A549 (cell line): ENCODE measurements around the gene IGF1. TPM values are rescaled to one million over a fixed set of nuclear protein-coding genes. Genes with fewer than 3 reads are reported as not detected.

Experiments used
- ATAC-seq, 2 experiments: fragments of 200-7000 bp in 1 of 2; fragments of >200 bp in 1 of 2; cut with Nextera tagmentation in 1 of 2; cut with Tn5 transposase in 1 of 2; 3 replicates each; pipeline versions ENCODE4 v1.8.0 to v1.9.1; 2018 to 2020; ENCODE audit warnings: mild to moderate bottlenecking in 1 of 2, moderate library complexity in 1 of 2
- CTCF ChIA-PET: fragments of 300-600 bp; sonication (Branson Sonifier 250); formaldehyde crosslinking; extraction: SDS; loops from one replicate; lab custom pipeline; 2021; ENCODE audit warnings: antibody characterized with exemption, inconsistent platforms; lab: Yijun Ruan, JAX
- POLR2A ChIA-PET: fragments of 350-600 bp; formaldehyde crosslinking; extraction: SDS; loops from one replicate; lab custom pipeline; 2021; ENCODE audit warnings: antibody characterized with exemption, inconsistent platforms; lab: Yijun Ruan, JAX
- DNase-seq, 2 experiments: peaks; one replicate each; pipeline versions ENCODE4 v3.0.0 to v3.0.0-alpha.2; 2011 to 2016; ENCODE audit warnings: low read depth in 1 of 2, low spot score in 1 of 2
- FAIRE-seq: peaks from 2 replicates; lab custom pipeline; 2011; peaks lifted over from hg19 to GRCh38; lab: Jason Lieb, UNC
- H3K27ac ChIP-seq, 2 experiments: fragments of >200 bp; sonication (Bioruptor Twin); formaldehyde crosslinking; 3 replicates each; pipeline ENCODE4 v1.5.1; 2016 to 2017
- H3K4me1 ChIP-seq: fragments of >200 bp; sonication (Bioruptor Twin); formaldehyde crosslinking; 3 replicates; pipeline ENCODE4 v1.6.1; 2016
- H3K4me2 ChIP-seq: fragments of >200 bp; sonication (Bioruptor Twin); formaldehyde crosslinking; 3 replicates; pipeline ENCODE4 v1.6.1; 2016
- H3K4me3 ChIP-seq: fragments of >200 bp; sonication (Bioruptor Twin); formaldehyde crosslinking; 3 replicates; pipeline ENCODE4 v1.5.1; 2016
- H3K9me3 ChIP-seq: fragments of >200 bp; sonication (Bioruptor Twin); formaldehyde crosslinking; 3 replicates; pipeline ENCODE4 v1.6.1; 2016
- ATOH8 ChIP-seq: fragments of 250-450 bp; sonication (Bioruptor Pico); IDR thresholded peaks from 2 replicates; pipeline ENCODE4 v1.5.0; 2020; ENCODE audit warnings: low read depth, mild to moderate bottlenecking, moderate library complexity
- CBX2 ChIP-seq: fragments of 200-600 bp; sonication (generic); IDR thresholded peaks from 2 replicates; pipeline ENCODE4 v1.6.1; 2016; ENCODE audit warnings: low read depth, mild to moderate bottlenecking, borderline replicate concordance
- ELK1 ChIP-seq: fragments of 150-350 bp; IDR thresholded peaks from 2 replicates; pipeline ENCODE4 v1.6.1; 2014; ENCODE audit warnings: low read depth, mild to moderate bottlenecking, low read length
- EP300 ChIP-seq, 2 experiments: fragments of >200 bp; sonication (Bioruptor Twin); formaldehyde crosslinking; IDR thresholded peaks; 2 replicates in 1 of 2; 3 replicates in 1 of 2; pipeline ENCODE4 v1.6.1; 2016 to 2017
- ESRRA ChIP-seq: fragments of 150-350 bp; IDR thresholded peaks from 2 replicates; pipeline ENCODE4 v1.6.1; 2014; ENCODE audit warnings: mild to moderate bottlenecking, low read length, borderline replicate concordance
- FOSL2 ChIP-seq, 2 experiments: fragments of 450-650 bp in 1 of 2; fragments of >200 bp in 1 of 2; sonication (Bioruptor Twin) in 1 of 2; formaldehyde crosslinking; IDR thresholded peaks; 2 replicates each; pipeline versions ENCODE4 v1.5.0 to v1.6.1; 2016 to 2020; ENCODE audit warnings: mild to moderate bottlenecking in 1 of 2, moderate library complexity in 1 of 2
- GATA3 ChIP-seq: IDR thresholded peaks from 2 replicates; pipeline ENCODE4 v1.6.1; 2012; ENCODE audit warnings: borderline replicate concordance
- HOXB13 ChIP-seq: fragments of 250-450 bp; sonication (Bioruptor Pico); IDR thresholded peaks from 2 replicates; pipeline ENCODE4 v1.5.0; 2020; ENCODE audit warnings: low read depth, mild to moderate bottlenecking, moderate library complexity
- MAFK ChIP-seq: fragments of 450-650 bp; IDR thresholded peaks from 2 replicates; pipeline ENCODE4 v1.6.1; 2014; ENCODE audit not compliant: partially characterized antibody
- MYC ChIP-seq: IDR thresholded peaks from 2 replicates; pipeline ENCODE4 v1.6.1; 2012; ENCODE audit warnings: mild to moderate bottlenecking, inconsistent platforms, low read length, improper control_type of control experiment, borderline replicate concordance
- NR3C1 ChIP-seq: fragments of >200 bp; sonication (Bioruptor Twin); formaldehyde crosslinking; IDR thresholded peaks from 3 replicates; pipeline ENCODE4 v1.6.1; 2017
- PBX3 ChIP-seq: IDR thresholded peaks from 2 replicates; pipeline ENCODE4 v1.6.1; 2012
- POLR2A ChIP-seq: IDR thresholded peaks from 2 replicates; pipeline ENCODE4 v1.6.1; 2012; ENCODE audit warnings: mild to moderate bottlenecking, low read length
- RAD21 ChIP-seq, 2 experiments: fragments of >200 bp in 1 of 2; sonication (Bioruptor Twin) in 1 of 2; formaldehyde crosslinking in 1 of 2; IDR thresholded peaks in 1 of 2; conservative IDR thresholded peaks in 1 of 2; 2 replicates in 1 of 2; 3 replicates in 1 of 2; pipeline ENCODE4 v1.6.1; 2012 to 2018; ENCODE audit warnings: inconsistent platforms in 1 of 2
- RFX5 ChIP-seq: fragments of 450-650 bp; IDR thresholded peaks from 2 replicates; pipeline ENCODE4 v1.7.1; 2014; ENCODE audit warnings: antibody characterized with exemption, mild to moderate bottlenecking, moderate library complexity
- SMC3 ChIP-seq: fragments of >200 bp; sonication (Bioruptor Twin); formaldehyde crosslinking; IDR thresholded peaks from 3 replicates; pipeline ENCODE4 v1.6.1; 2018; ENCODE audit warnings: inconsistent platforms
- TFCP2L1 ChIP-seq: fragments of 250-450 bp; sonication (Bioruptor Pico); IDR thresholded peaks from 2 replicates; pipeline ENCODE4 v1.5.0; 2021; ENCODE audit warnings: mild to moderate bottlenecking
- TP53 ChIP-seq: fragments of 250-450 bp; sonication (Bioruptor Pico); IDR thresholded peaks from 2 replicates; pipeline ENCODE4 v1.5.0; 2021; ENCODE audit warnings: mild to moderate bottlenecking, moderate library complexity
- ZFP36 ChIP-seq: fragments of 450-650 bp; IDR thresholded peaks from 2 replicates; pipeline ENCODE4 v1.6.1; 2014; ENCODE audit warnings: borderline replicate concordance; ENCODE audit not compliant: partially characterized antibody
- ZSCAN20 ChIP-seq: fragments of 250-450 bp; sonication (Bioruptor Pico); IDR thresholded peaks from 2 replicates; pipeline ENCODE4 v1.8.0; 2022; ENCODE audit warnings: mild to moderate bottlenecking, moderate library complexity
- WGBS: methylation state at CpG from one replicate; pipeline ENCODE4 v1.1.6; 2017; ENCODE audit errors: missing lambda C conversion rate; 5-methylcytosine and 5-hydroxymethylcytosine counted together
- polyA plus RNA-seq, 4 experiments: library from polyadenylated mRNA; depleted of rRNA in 3 of 4; stranded (reverse); fragments of >200 nt; fragmentation: RNase III in 1 of 4; extraction: RNeasy Plus Mini Kit Qiagen cat#74134 plus additional on column Dnase treatment in 1 of 4; gene quantifications; 2 replicates in 3 of 4; 3 replicates in 1 of 4; pipeline ENCODE4 v1.2.3, GENCODE V29; 2011 to 2017
- TF ChIP-seq, protein P1 (sequence below): fragments of 200-600 bp; sonication (generic); IDR thresholded peaks from 2 replicates; pipeline ENCODE4 v1.6.1; 2016; ENCODE audit warnings: antibody characterized with exemption, mild to moderate bottlenecking, moderate library complexity
- TF ChIP-seq, protein P2 (sequence below): fragments of >200 bp; sonication (Bioruptor Twin); formaldehyde crosslinking; IDR thresholded peaks from 2 replicates; pipeline ENCODE4 v1.6.1; 2016

Gene IGF1
- polyA plus RNA-seq, 2 of the 4 experiments (the other 2 are of a cell fraction), result 0.16 TPM; not detected in 1

GRCh38 chr12:102522768-102523167 is 42.4 kb upstream of the IGF1 start:
- Histone ChIP-seq H3K4me1 (peaks cover 15% of the 10 kb centered on the region; the same call in 1 of the 3 replicates), H3K4me2 (no peak overlapping the region), H3K4me3 (no peak overlapping the region), H3K27ac (no peak overlapping the region), H3K9me3 (no peaks in the 10 kb centered on the region)
- CTCF ChIA-PET, result no interaction called here
- 73% methylated on average over 4 of the region's 4 CpGs for WGBS
- no peak for FAIRE-seq
- no peak for TF ChIP-seq ZFP36
- TF ChIP-seq, protein P1, sequence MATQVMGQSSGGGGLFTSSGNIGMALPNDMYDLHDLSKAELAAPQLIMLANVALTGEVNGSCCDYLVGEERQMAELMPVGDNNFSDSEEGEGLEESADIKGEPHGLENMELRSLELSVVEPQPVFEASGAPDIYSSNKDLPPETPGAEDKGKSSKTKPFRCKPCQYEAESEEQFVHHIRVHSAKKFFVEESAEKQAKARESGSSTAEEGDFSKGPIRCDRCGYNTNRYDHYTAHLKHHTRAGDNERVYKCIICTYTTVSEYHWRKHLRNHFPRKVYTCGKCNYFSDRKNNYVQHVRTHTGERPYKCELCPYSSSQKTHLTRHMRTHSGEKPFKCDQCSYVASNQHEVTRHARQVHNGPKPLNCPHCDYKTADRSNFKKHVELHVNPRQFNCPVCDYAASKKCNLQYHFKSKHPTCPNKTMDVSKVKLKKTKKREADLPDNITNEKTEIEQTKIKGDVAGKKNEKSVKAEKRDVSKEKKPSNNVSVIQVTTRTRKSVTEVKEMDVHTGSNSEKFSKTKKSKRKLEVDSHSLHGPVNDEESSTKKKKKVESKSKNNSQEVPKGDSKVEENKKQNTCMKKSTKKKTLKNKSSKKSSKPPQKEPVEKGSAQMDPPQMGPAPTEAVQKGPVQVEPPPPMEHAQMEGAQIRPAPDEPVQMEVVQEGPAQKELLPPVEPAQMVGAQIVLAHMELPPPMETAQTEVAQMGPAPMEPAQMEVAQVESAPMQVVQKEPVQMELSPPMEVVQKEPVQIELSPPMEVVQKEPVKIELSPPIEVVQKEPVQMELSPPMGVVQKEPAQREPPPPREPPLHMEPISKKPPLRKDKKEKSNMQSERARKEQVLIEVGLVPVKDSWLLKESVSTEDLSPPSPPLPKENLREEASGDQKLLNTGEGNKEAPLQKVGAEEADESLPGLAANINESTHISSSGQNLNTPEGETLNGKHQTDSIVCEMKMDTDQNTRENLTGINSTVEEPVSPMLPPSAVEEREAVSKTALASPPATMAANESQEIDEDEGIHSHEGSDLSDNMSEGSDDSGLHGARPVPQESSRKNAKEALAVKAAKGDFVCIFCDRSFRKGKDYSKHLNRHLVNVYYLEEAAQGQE, result no peak
- TF ChIP-seq, protein P2, sequence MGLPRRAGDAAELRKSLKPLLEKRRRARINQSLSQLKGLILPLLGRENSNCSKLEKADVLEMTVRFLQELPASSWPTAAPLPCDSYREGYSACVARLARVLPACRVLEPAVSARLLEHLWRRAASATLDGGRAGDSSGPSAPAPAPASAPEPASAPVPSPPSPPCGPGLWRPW, result no peak
- TF ChIP-seq GATA3, result no peak
- no peak for TF ChIP-seq FOSL2 (IDR thresholded peaks at IDR 0.05)
- no peak for TF ChIP-seq FOSL2 (CRISPR knock-in tag; IDR thresholded peaks at IDR 0.05)
- TF ChIP-seq RFX5, result no peak
- no peak for TF ChIP-seq PBX3
- no peak for TF ChIP-seq MYC
- TF ChIP-seq EP300 (IDR thresholded peaks at IDR 0.05), result no peak
- TF ChIP-seq MAFK, result no peak
- no peak for TF ChIP-seq NR3C1
- TF ChIP-seq HOXB13 (CRISPR knock-in tag), result no peak
- TF ChIP-seq ELK1, result no peak
- TF ChIP-seq ESRRA, result no peak
- TF ChIP-seq ATOH8 (CRISPR knock-in tag), result no peak
- no peak for TF ChIP-seq POLR2A
- TF ChIP-seq ZSCAN20 (CRISPR knock-in tag), result no peak
- POLR2A ChIA-PET, result no interaction called here
- no peak for DNase-seq
- ATAC-seq, result peak in 1 of 2 experiments; percentile 40; a peak in 2 of 6 replicates

DNA sequence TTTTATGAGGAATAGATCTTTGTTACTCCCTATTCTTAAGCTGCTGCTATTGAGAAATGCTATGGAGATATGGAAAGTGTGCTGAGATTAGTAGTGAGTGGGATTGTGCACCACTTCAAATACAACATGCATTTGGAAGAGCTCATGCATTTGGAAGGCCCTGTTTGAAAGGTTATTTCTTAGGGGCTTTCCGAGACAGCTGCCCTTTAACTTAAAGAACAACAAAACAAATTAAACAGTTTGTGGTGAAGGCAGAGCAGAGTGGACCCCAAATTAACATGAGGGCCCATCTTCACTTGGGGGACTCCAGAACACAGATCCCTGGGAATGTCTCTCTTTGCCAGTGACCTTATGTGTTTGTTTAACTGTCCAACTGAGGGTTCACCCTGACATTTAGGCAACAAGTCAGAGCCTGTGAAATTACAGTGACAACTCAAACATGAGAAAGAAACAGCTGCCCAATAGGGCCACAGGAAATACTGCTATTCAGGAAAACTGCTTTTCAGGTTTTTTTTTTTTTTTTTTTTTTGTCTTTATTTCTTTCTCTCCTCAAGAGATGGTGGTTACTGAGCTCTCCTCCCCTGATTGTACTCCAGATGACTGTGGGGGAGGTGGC is 41.4 kb upstream of the IGF1 start:
- no peak for DNase-seq
- Histone ChIP-seq H3K4me3 (no peak overlapping the region), H3K4me1 (peaks cover 5% of the 10 kb centered on the region; the same call in 1 of the 3 replicates), H3K4me2 (no peak overlapping the region), H3K9me3 (no peaks in the 10 kb centered on the region), H3K27ac (no peak overlapping the region)
- ATAC-seq, result no peak
- no peak for FAIRE-seq
- ChIA-PET CTCF (interaction anchor here (0.8 kb wide), 1 partner anchor 38 kb away, joined by 4 read pairs; no protein-coding TSS in a partner anchor), POLR2A (no interaction called here)
- WGBS, result 88% methylated on average over 1 of the region's 1 CpG
- TF ChIP-seq TFCP2L1 (no peak), CBX2 (no peak), MYC (no peak), RAD21 (conservative IDR thresholded peaks at IDR 0.05 in 1 of 2, IDR thresholded peaks at IDR 0.05 in 1 of 2) (no peak), SMC3 (no peak), FOSL2 (IDR thresholded peaks at IDR 0.05) (no peak), FOSL2 (CRISPR knock-in tag; IDR thresholded peaks at IDR 0.05) (no peak), TP53 (CRISPR knock-in tag) (no peak)
- TF ChIP-seq, protein P2, result no peak
- TF ChIP-seq, all 56 proteins: peak for 0
